WTC11 (cell line): Measurements from ENCODE around the gene MAP3K2. TPM values are rescaled to one million over a fixed set of nuclear protein-coding genes. Genes with fewer than 3 reads are reported as not detected.
A peak's percentile ranks its signal among the peaks of the same experiment; 100 is the strongest.

Source experiments
- ATAC-seq: fragments of 200-7000 bp; cut with Tn5 transposase; 2 replicates; pipeline ENCODE4 v1.10.0; 2021; ENCODE audit warnings: mild to moderate bottlenecking, moderate library complexity
- CTCF ChIA-PET: fragments of 300-600 bp; sonication (Branson Sonifier 250); formaldehyde crosslinking; loops from one replicate; lab custom pipeline; 2021; ENCODE audit warnings: antibody characterized with exemption; lab: Charles Lee
- POLR2A ChIA-PET: fragments of 350-600 bp; sonication (Branson Sonifier 250); formaldehyde crosslinking; loops from one replicate; lab custom pipeline; 2021; ENCODE audit warnings: antibody characterized with exemption; lab: Charles Lee
- DNase-seq: peaks from one replicate; pipeline ENCODE4 v3.0.0; 2021; ENCODE audit warnings: low spot score
- H3K27ac Mint-ChIP-seq: 2 replicates; pipeline ENCODE4 v1.8.0; 2021; ENCODE audit warnings: mixed read lengths
- H3K27me3 Mint-ChIP-seq: 2 replicates; pipeline ENCODE4 v1.8.0; 2021; ENCODE audit warnings: low read depth, mild to moderate bottlenecking, moderate library complexity, mixed read lengths
- H3K36me3 Mint-ChIP-seq: 2 replicates; pipeline ENCODE4 v1.8.0; 2021; ENCODE audit warnings: mixed read lengths
- H3K4me1 Mint-ChIP-seq: 2 replicates; pipeline ENCODE4 v1.8.0; 2022; ENCODE audit warnings: mixed read lengths
- H3K4me3 Mint-ChIP-seq: 2 replicates; pipeline ENCODE4 v1.8.0; 2021; ENCODE audit warnings: mild to moderate bottlenecking, moderate library complexity, mixed read lengths
- H3K9me3 Mint-ChIP-seq: 2 replicates; pipeline ENCODE4 v1.8.0; 2021; ENCODE audit warnings: mixed read lengths
- ATF1 ChIP-seq: sonication (generic); formaldehyde crosslinking; IDR thresholded peaks from 2 replicates; pipeline ENCODE4 v1.8.1; 2023; ENCODE audit warnings: mild to moderate bottlenecking, moderate library complexity, missing genetic modification reagents
- ELF4 ChIP-seq: sonication (generic); formaldehyde crosslinking; IDR thresholded peaks from 2 replicates; pipeline ENCODE4 v1.8.1; 2022; ENCODE audit warnings: low read depth, mild to moderate bottlenecking, moderate library complexity, missing genetic modification reagents
- EMX1 ChIP-seq: fragments of 250-450 bp; sonication (Bioruptor Pico); IDR thresholded peaks from 2 replicates; pipeline ENCODE4 v1.8.0; 2021; ENCODE audit warnings: mild to moderate bottlenecking
- ESRRA ChIP-seq: sonication (generic); formaldehyde crosslinking; IDR thresholded peaks from 2 replicates; pipeline ENCODE4 v1.8.1; 2022; ENCODE audit warnings: mild to moderate bottlenecking, missing genetic modification reagents, borderline replicate concordance
- ETV6 ChIP-seq: sonication (generic); formaldehyde crosslinking; IDR thresholded peaks from 2 replicates; pipeline ENCODE4 v1.8.1; 2022; ENCODE audit warnings: mild to moderate bottlenecking, missing genetic modification reagents
- FOXJ3 ChIP-seq: sonication (generic); formaldehyde crosslinking; IDR thresholded peaks from 2 replicates; pipeline ENCODE4 v1.9.0; 2021; ENCODE audit warnings: missing genetic modification reagents, mild to moderate bottlenecking, borderline replicate concordance
- FOXK1 ChIP-seq: sonication (generic); formaldehyde crosslinking; IDR thresholded peaks from 2 replicates; pipeline ENCODE4 v1.8.0; 2022; ENCODE audit warnings: mild to moderate bottlenecking, moderate library complexity, missing genetic modification reagents
- GRHL2 ChIP-seq: fragments of 250-450 bp; sonication (Bioruptor Pico); IDR thresholded peaks from 2 replicates; pipeline ENCODE4 v1.8.0; 2022; ENCODE audit warnings: mild to moderate bottlenecking, moderate library complexity; ENCODE audit not compliant: insufficient replicate concordance, severe bottlenecking
- KAT7 ChIP-seq: sonication (generic); formaldehyde crosslinking; IDR thresholded peaks from 2 replicates; pipeline ENCODE4 v1.8.1; 2023; ENCODE audit warnings: missing genetic modification reagents, mild to moderate bottlenecking, borderline replicate concordance
- MYBL2 ChIP-seq: sonication (generic); formaldehyde crosslinking; IDR thresholded peaks from 2 replicates; pipeline ENCODE4 v1.8.1; 2023; ENCODE audit warnings: mild to moderate bottlenecking, moderate library complexity, missing genetic modification reagents
- NFYB ChIP-seq: sonication (generic); formaldehyde crosslinking; conservative IDR thresholded peaks from 2 replicates; pipeline ENCODE4 v1.8.0; 2022; ENCODE audit warnings: low read depth, missing genetic modification reagents
- NR1H2 ChIP-seq: sonication (generic); formaldehyde crosslinking; IDR thresholded peaks from 2 replicates; pipeline ENCODE4 v1.9.0; 2021; ENCODE audit warnings: mild to moderate bottlenecking, moderate library complexity, missing genetic modification reagents
- RORB ChIP-seq: fragments of 250-450 bp; sonication (Bioruptor Pico); IDR thresholded peaks from 2 replicates; pipeline ENCODE4 v1.9.0; 2021; ENCODE audit warnings: mild to moderate bottlenecking
- SMAD3 ChIP-seq: sonication (generic); formaldehyde crosslinking; IDR thresholded peaks from 2 replicates; pipeline ENCODE4 v1.8.0; 2022; ENCODE audit warnings: missing genetic modification reagents, mild to moderate bottlenecking, borderline replicate concordance
- TEAD1 ChIP-seq: sonication (generic); formaldehyde crosslinking; IDR thresholded peaks from 2 replicates; pipeline ENCODE4 v1.8.0; 2022; ENCODE audit warnings: mild to moderate bottlenecking, missing genetic modification reagents
- TEAD4 ChIP-seq: sonication (generic); formaldehyde crosslinking; IDR thresholded peaks from 2 replicates; pipeline ENCODE4 v1.8.0; 2022; ENCODE audit warnings: mild to moderate bottlenecking, missing genetic modification reagents
- ZNF121 ChIP-seq: sonication (generic); formaldehyde crosslinking; IDR thresholded peaks from 2 replicates; pipeline ENCODE4 v1.8.0; 2023; ENCODE audit warnings: missing genetic modification reagents
- ZNF138 ChIP-seq: sonication (generic); formaldehyde crosslinking; conservative IDR thresholded peaks from 2 replicates; pipeline ENCODE4 v1.8.1; 2022; ENCODE audit warnings: mild to moderate bottlenecking, moderate library complexity, missing genetic modification reagents
- ZNF219 ChIP-seq: sonication (generic); formaldehyde crosslinking; IDR thresholded peaks from 2 replicates; pipeline ENCODE4 v1.8.0; 2023; ENCODE audit warnings: missing genetic modification reagents, mild to moderate bottlenecking, borderline replicate concordance
- ZNF416 ChIP-seq: fragments of 250-450 bp; sonication (Bioruptor Pico); IDR thresholded peaks from 2 replicates; pipeline ENCODE4 v1.9.0; 2021; ENCODE audit warnings: mild to moderate bottlenecking, inconsistent platforms
- total RNA-seq: library from RNA; stranded (reverse); gene quantifications from 3 replicates; pipeline ENCODE4 v1.2.3, GENCODE V29; 2021
- TF ChIP-seq, protein P1 (sequence below): fragments of 250-450 bp; sonication (Bioruptor Pico); IDR thresholded peaks from 2 replicates; pipeline ENCODE4 v1.9.0; 2021; ENCODE audit warnings: mild to moderate bottlenecking, borderline replicate concordance
- TF ChIP-seq, protein P2 (sequence below): sonication (generic); formaldehyde crosslinking; IDR thresholded peaks from 2 replicates; pipeline ENCODE4 v1.8.0; 2023; ENCODE audit warnings: missing genetic modification reagents
- TF ChIP-seq, protein P3 (sequence below): sonication (generic); formaldehyde crosslinking; IDR thresholded peaks from 2 replicates; pipeline ENCODE4 v1.8.1; 2023; ENCODE audit warnings: mild to moderate bottlenecking, moderate library complexity, missing genetic modification reagents
- TF ChIP-seq, protein P4 (sequence below): fragments of 250-450 bp; sonication (Bioruptor Pico); IDR thresholded peaks from 2 replicates; pipeline ENCODE4 v1.8.0; 2021; ENCODE audit warnings: mild to moderate bottlenecking
- TF ChIP-seq, protein P5 (sequence below): sonication (generic); formaldehyde crosslinking; IDR thresholded peaks from 2 replicates; pipeline ENCODE4 v1.8.1; 2022; ENCODE audit warnings: mild to moderate bottlenecking, moderate library complexity, missing genetic modification reagents
- TF ChIP-seq, protein P6 (sequence below): sonication (generic); formaldehyde crosslinking; IDR thresholded peaks from 2 replicates; pipeline ENCODE4 v1.8.1; 2023; ENCODE audit warnings: mild to moderate bottlenecking, missing genetic modification reagents

Gene MAP3K2
- total RNA-seq, 1 experiment from 2014 or later: 26.9 TPM

DNA sequence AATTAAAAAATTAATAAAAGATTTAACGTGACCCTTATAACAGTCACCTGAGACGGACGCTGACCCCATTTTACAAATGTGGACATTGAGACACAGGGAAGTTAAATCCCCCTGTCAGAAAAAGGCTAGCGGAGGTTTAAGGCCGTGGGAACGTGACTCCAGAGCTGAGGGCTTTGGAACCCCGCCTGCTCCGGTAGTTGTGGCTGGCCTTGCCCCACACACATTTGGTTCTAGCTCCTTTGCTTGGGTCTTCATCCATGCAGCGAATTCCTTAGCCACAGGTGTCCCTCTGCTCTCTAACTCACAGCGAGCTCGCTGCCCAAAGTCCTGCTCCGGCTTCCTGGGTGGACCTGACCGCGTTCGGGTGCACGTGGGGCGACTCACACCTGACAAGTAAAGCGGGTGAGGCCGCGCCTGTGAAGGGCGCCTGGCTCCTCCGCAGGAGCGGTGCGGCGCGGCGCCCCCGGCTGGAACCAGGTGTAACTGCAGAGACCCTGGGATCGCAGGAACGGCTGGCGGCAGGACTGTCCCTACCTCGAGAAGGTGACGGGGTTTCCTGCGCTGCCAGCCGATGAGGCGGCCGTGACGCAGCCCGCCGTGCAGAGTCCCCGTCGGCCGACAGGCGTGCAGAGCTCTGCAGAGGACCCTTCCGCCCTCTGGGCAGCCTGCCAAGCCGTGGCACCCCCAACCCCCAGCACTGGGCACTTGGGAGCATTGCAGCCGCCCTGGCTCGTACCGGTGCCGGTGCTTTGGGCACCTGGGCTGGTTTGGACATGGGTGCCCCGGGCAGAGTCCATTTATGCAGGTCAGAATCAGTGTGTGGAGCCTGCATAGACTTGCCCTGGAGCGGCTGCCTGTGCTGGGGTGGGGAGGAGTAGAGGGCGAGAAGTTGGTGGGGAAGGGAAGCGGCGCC lies 28.1 kb upstream of the MAP3K2 start:
- Mint-ChIP-seq H3K36me3 (peaks cover 12% of the 10 kb centered on the region), H3K4me1 (peaks cover 14% of the 10 kb centered on the region), H3K9me3 (peaks cover 17% of the 10 kb centered on the region), H3K27me3 (peaks cover 57% of the 10 kb centered on the region), H3K4me3 (peak overlapping the region; percentile 63), H3K27ac (no peak overlapping the region)
- DNase-seq: peak; percentile 90
- ChIA-PET CTCF (interaction anchor here (0.6 to 2.8 kb wide), 43 partner anchors 9 to 587 kb away, joined by 3 to 23 read pairs (median 4); partner anchors contain the start of genes ERCC3 and LIMS2), POLR2A (interaction anchor here (1.0 kb wide), 1 partner anchor 122 kb away, joined by 4 read pairs; the partner anchor contains the start of gene ERCC3)
- peak; percentile 94 for ATAC-seq
- TF ChIP-seq NFYB (CRISPR knock-in tag) (no peak), KAT7 (CRISPR knock-in tag) (0 out of 2 replicates have a peak, but pooled peaks have one; percentile 37), GRHL2 (CRISPR knock-in tag) (no peak), ZNF121 (CRISPR knock-in tag) (no peak), ZNF219 (no peak), FOXJ3 (CRISPR knock-in tag) (no peak), RORB (CRISPR knock-in tag) (no peak), TEAD4 (CRISPR knock-in tag) (no peak), ELF4 (CRISPR knock-in tag) (no peak), EMX1 (CRISPR knock-in tag) (no peak), TEAD1 (no peak; the same call in 1 of the 2 replicates), SMAD3 (CRISPR knock-in tag) (0 out of 2 replicates have a peak, but pooled peaks have one; percentile 62), FOXK1 (peak; percentile 44; the same call in 1 of the 2 replicates), ESRRA (CRISPR knock-in tag) (no peak), NR1H2 (CRISPR knock-in tag) (no peak), ZNF138 (CRISPR knock-in tag) (no peak), ATF1 (CRISPR knock-in tag) (0 out of 2 replicates have a peak, but pooled peaks have one; percentile 20), ETV6 (CRISPR knock-in tag) (peak; percentile 60; the same call in 1 of the 2 replicates), ZNF416 (CRISPR knock-in tag) (no peak), MYBL2 (CRISPR knock-in tag) (peak; percentile 19; the same call in 1 of the 2 replicates)
- TF ChIP-seq, protein P1, sequence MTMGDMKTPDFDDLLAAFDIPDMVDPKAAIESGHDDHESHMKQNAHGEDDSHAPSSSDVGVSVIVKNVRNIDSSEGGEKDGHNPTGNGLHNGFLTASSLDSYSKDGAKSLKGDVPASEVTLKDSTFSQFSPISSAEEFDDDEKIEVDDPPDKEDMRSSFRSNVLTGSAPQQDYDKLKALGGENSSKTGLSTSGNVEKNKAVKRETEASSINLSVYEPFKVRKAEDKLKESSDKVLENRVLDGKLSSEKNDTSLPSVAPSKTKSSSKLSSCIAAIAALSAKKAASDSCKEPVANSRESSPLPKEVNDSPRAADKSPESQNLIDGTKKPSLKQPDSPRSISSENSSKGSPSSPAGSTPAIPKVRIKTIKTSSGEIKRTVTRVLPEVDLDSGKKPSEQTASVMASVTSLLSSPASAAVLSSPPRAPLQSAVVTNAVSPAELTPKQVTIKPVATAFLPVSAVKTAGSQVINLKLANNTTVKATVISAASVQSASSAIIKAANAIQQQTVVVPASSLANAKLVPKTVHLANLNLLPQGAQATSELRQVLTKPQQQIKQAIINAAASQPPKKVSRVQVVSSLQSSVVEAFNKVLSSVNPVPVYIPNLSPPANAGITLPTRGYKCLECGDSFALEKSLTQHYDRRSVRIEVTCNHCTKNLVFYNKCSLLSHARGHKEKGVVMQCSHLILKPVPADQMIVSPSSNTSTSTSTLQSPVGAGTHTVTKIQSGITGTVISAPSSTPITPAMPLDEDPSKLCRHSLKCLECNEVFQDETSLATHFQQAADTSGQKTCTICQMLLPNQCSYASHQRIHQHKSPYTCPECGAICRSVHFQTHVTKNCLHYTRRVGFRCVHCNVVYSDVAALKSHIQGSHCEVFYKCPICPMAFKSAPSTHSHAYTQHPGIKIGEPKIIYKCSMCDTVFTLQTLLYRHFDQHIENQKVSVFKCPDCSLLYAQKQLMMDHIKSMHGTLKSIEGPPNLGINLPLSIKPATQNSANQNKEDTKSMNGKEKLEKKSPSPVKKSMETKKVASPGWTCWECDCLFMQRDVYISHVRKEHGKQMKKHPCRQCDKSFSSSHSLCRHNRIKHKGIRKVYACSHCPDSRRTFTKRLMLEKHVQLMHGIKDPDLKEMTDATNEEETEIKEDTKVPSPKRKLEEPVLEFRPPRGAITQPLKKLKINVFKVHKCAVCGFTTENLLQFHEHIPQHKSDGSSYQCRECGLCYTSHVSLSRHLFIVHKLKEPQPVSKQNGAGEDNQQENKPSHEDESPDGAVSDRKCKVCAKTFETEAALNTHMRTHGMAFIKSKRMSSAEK (CRISPR knock-in tag): no peak
- TF ChIP-seq, protein P2, sequence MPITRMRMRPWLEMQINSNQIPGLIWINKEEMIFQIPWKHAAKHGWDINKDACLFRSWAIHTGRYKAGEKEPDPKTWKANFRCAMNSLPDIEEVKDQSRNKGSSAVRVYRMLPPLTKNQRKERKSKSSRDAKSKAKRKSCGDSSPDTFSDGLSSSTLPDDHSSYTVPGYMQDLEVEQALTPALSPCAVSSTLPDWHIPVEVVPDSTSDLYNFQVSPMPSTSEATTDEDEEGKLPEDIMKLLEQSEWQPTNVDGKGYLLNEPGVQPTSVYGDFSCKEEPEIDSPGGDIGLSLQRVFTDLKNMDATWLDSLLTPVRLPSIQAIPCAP (CRISPR knock-in tag): no peak
- TF ChIP-seq, protein P3, sequence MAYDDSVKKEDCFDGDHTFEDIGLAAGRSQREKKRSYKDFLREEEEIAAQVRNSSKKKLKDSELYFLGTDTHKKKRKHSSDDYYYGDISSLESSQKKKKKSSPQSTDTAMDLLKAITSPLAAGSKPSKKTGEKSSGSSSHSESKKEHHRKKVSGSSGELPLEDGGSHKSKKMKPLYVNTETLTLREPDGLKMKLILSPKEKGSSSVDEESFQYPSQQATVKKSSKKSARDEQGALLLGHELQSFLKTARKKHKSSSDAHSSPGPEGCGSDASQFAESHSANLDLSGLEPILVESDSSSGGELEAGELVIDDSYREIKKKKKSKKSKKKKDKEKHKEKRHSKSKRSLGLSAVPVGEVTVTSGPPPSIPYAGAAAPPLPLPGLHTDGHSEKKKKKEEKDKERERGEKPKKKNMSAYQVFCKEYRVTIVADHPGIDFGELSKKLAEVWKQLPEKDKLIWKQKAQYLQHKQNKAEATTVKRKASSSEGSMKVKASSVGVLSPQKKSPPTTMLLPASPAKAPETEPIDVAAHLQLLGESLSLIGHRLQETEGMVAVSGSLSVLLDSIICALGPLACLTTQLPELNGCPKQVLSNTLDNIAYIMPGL: peak; percentile 94
- TF ChIP-seq, protein P4, sequence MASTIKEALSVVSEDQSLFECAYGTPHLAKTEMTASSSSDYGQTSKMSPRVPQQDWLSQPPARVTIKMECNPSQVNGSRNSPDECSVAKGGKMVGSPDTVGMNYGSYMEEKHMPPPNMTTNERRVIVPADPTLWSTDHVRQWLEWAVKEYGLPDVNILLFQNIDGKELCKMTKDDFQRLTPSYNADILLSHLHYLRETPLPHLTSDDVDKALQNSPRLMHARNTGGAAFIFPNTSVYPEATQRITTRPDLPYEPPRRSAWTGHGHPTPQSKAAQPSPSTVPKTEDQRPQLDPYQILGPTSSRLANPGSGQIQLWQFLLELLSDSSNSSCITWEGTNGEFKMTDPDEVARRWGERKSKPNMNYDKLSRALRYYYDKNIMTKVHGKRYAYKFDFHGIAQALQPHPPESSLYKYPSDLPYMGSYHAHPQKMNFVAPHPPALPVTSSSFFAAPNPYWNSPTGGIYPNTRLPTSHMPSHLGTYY (CRISPR knock-in tag): no peak
- TF ChIP-seq, protein P5, sequence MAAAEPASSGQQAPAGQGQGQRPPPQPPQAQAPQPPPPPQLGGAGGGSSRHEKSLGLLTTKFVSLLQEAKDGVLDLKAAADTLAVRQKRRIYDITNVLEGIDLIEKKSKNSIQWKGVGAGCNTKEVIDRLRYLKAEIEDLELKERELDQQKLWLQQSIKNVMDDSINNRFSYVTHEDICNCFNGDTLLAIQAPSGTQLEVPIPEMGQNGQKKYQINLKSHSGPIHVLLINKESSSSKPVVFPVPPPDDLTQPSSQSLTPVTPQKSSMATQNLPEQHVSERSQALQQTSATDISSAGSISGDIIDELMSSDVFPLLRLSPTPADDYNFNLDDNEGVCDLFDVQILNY: peak; percentile 59; the same call in 1 of the 2 replicates
- TF ChIP-seq, protein P6, sequence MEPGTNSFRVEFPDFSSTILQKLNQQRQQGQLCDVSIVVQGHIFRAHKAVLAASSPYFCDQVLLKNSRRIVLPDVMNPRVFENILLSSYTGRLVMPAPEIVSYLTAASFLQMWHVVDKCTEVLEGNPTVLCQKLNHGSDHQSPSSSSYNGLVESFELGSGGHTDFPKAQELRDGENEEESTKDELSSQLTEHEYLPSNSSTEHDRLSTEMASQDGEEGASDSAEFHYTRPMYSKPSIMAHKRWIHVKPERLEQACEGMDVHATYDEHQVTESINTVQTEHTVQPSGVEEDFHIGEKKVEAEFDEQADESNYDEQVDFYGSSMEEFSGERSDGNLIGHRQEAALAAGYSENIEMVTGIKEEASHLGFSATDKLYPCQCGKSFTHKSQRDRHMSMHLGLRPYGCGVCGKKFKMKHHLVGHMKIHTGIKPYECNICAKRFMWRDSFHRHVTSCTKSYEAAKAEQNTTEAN: no peak
